ENCODE results near the gene DDC. TPM values are rescaled to one million over a fixed set of nuclear protein-coding genes. Genes with fewer than 3 reads are reported as not detected.

DDC gene
- polyA plus RNA-seq, 1 donor (not counting 4 experiments of a cell fraction or from before 2014, with no cell fraction given) = not detected

- H3K9me1 ChIP-seq (ENCODE audit: control insufficient read depth, extremely low read depth, insufficient read depth, low read length) = no peaks in the 10 kb centered on the region
- no peak overlapping the region for H3K4me3 ChIP-seq (ENCODE audit: control insufficient read depth in 2 of 3, extremely low read depth in 1 of 3, insufficient read depth in 2 of 3, low read depth in 1 of 3, low read length in 3 of 3)
- DNase-seq (ENCODE audit: low read depth, low spot score) = no peak
- no peaks in the 10 kb centered on the region for H3K9me3 ChIP-seq (ENCODE audit: control insufficient read depth, low read depth, low read length)
- H3K36me3 ChIP-seq (ENCODE audit: control insufficient read depth in 2 of 2, extremely low read depth in 1 of 2, insufficient read depth in 2 of 2, low read length in 2 of 2) = no peaks in the 10 kb centered on the region
- H3K27ac ChIP-seq (ENCODE audit: control insufficient read depth, insufficient read depth, low read length) = no peak overlapping the region
- no peaks in the 10 kb centered on the region for H3K4me1 ChIP-seq (ENCODE audit: control insufficient read depth, extremely low read depth, insufficient read depth, low read length)
- FAIRE-seq = no peak
- H3K4me2 ChIP-seq (ENCODE audit: control insufficient read depth, extremely low read depth, insufficient read depth, low read depth, low read length) = no peak overlapping the region
- H3K79me2 ChIP-seq (ENCODE audit: control insufficient read depth, insufficient read depth, low read length) = no peaks in the 10 kb centered on the region
- dilution Hi-C loops (cut with MboI; ENCODE audit: extremely low pct_ligation_motif_present, low sequenced_read_pairs) = no loop called here
- TF ChIP-seq CTCF (optimal IDR thresholded peaks at IDR 0.05 in 1 of 3, IDR thresholded peaks at IDR 0.05 in 1 of 3, conservative IDR thresholded peaks at IDR 0.05 in 1 of 3; ENCODE audit: extremely low read depth in 1 of 3, insufficient read depth in 2 of 3, low read length in 3 of 3) = no peak
- no peak for TF ChIP-seq EZH2 (IDR thresholded peaks at IDR 0.05; ENCODE audit: low read length)
- H2AFZ ChIP-seq (ENCODE audit: control insufficient read depth, low read length) = no peak overlapping the region
- H4K20me1 ChIP-seq (ENCODE audit: control insufficient read depth, extremely low read depth, insufficient read depth, low read length) = no peaks in the 10 kb centered on the region
- H3K27me3 ChIP-seq (ENCODE audit: control insufficient read depth, extremely low read depth, insufficient read depth, low read length) = peaks cover 43% of the 10 kb centered on the region
- H3K9ac ChIP-seq (ENCODE audit: control insufficient read depth, extremely low read depth, insufficient read depth, low read length) = no peak overlapping the region
These were observed 3.1 kb downstream of the DDC start for GRCh38 chr7:50562136-50562535.

- H3K79me2 ChIP-seq (ENCODE audit: control insufficient read depth, insufficient read depth, low read length) = no peaks in the 10 kb centered on the region
- FAIRE-seq = no peak
- TF ChIP-seq CTCF (optimal IDR thresholded peaks at IDR 0.05 in 1 of 3, IDR thresholded peaks at IDR 0.05 in 1 of 3, conservative IDR thresholded peaks at IDR 0.05 in 1 of 3; ENCODE audit: extremely low read depth in 1 of 3, insufficient read depth in 2 of 3, low read length in 3 of 3) (no peak), EZH2 (IDR thresholded peaks at IDR 0.05; ENCODE audit: low read length) (no peak)
These were observed 4.3 kb downstream of the DDC start for GRCh38 chr7:50560865-50561351.

More at GRCh38 chr7:50560865-50561351, 4.3 kb downstream of the DDC start:
- H2AFZ ChIP-seq (ENCODE audit: control insufficient read depth, low read length) = no peak overlapping the region
- H3K4me2 ChIP-seq (ENCODE audit: control insufficient read depth, extremely low read depth, insufficient read depth, low read depth, low read length) = no peak overlapping the region
- no peaks in the 10 kb centered on the region for H3K9me1 ChIP-seq (ENCODE audit: control insufficient read depth, extremely low read depth, insufficient read depth, low read length)
- no peaks in the 10 kb centered on the region for H3K36me3 ChIP-seq (ENCODE audit: control insufficient read depth in 2 of 2, extremely low read depth in 1 of 2, insufficient read depth in 2 of 2, low read length in 2 of 2)
- H3K9me3 ChIP-seq (ENCODE audit: control insufficient read depth, low read depth, low read length) = no peaks in the 10 kb centered on the region
- H4K20me1 ChIP-seq (ENCODE audit: control insufficient read depth, extremely low read depth, insufficient read depth, low read length) = no peaks in the 10 kb centered on the region
- no peaks in the 10 kb centered on the region for H3K4me1 ChIP-seq (ENCODE audit: control insufficient read depth, extremely low read depth, insufficient read depth, low read length)
- no peak overlapping the region for H3K27ac ChIP-seq (ENCODE audit: control insufficient read depth, insufficient read depth, low read length)
- H3K9ac ChIP-seq (ENCODE audit: control insufficient read depth, extremely low read depth, insufficient read depth, low read length) = no peak overlapping the region
- H3K4me3 ChIP-seq (ENCODE audit: control insufficient read depth in 2 of 3, extremely low read depth in 1 of 3, insufficient read depth in 2 of 3, low read depth in 1 of 3, low read length in 3 of 3) = no peak overlapping the region
- dilution Hi-C loops (cut with MboI; ENCODE audit: extremely low pct_ligation_motif_present, low sequenced_read_pairs) = no loop called here
- DNase-seq (ENCODE audit: low read depth, low spot score) = no peak
- H3K27me3 ChIP-seq (ENCODE audit: control insufficient read depth, extremely low read depth, insufficient read depth, low read length) = peaks cover 45% of the 10 kb centered on the region

All from keratinocyte (primary cell).